GM12878 (cell line): ENCODE results near the gene LEMD2. TPM values are rescaled to one million over a fixed set of nuclear protein-coding genes. Genes with fewer than 3 reads are reported as not detected.

Experiments used
- ATAC-seq: fragments of 200-7000 bp; cut with Tn5 transposase; 3 replicates; pipeline ENCODE4 v1.9.1; 2020; ENCODE audit warnings: mild to moderate bottlenecking, moderate library complexity
- BruUV-seq: library from RNA; stranded (reverse); fragments of 400-500 nt; replicated peaks from 2 replicates; lab custom pipeline; 2021; lab: Mats Ljungman, UMichigan
- CTCF ChIA-PET: fragments of 300-600 bp; sonication (Branson Sonifier 250); formaldehyde crosslinking; extraction: SDS; loops from one replicate; lab custom pipeline; 2021; ENCODE audit warnings: inconsistent platforms; lab: Yijun Ruan, JAX
- POLR2A ChIA-PET: fragments of 350-600 bp; formaldehyde crosslinking; extraction: SDS; loops from one replicate; lab custom pipeline; 2021; ENCODE audit warnings: inconsistent platforms; lab: Charles Lee
- RAD21 ChIA-PET: fragments of 300-600 bp; sonication (Branson Sonifier 250); formaldehyde crosslinking; loops from one replicate; lab custom pipeline; 2023; ENCODE audit warnings: antibody characterized with exemption; ENCODE audit not compliant: unreplicated experiment; lab: Charles Lee
- SMC1A ChIA-PET: fragments of 300-600 bp; sonication (Branson Sonifier 250); formaldehyde crosslinking; loops from one replicate; lab custom pipeline; 2023; ENCODE audit not compliant: unreplicated experiment, uncharacterized antibody; lab: Charles Lee
- DNase-seq: peaks from one replicate; pipeline ENCODE4 v3.0.0-alpha.2; 2011; ENCODE audit warnings: low read depth, low spot score
- FAIRE-seq: peaks from 3 replicates; lab custom pipeline; 2011; peaks lifted over from hg19 to GRCh38; lab: Jason Lieb, UNC
- H2AFZ ChIP-seq: 2 replicates; pipeline ENCODE4 v1.6.0; 2011; ENCODE audit warnings: low read depth, low read length, control low read depth; ENCODE audit not compliant: control insufficient read depth
- H3K27ac ChIP-seq: 2 replicates; pipeline ENCODE4 v1.5.1; 2011; ENCODE audit warnings: control low read depth; ENCODE audit not compliant: control insufficient read depth, insufficient read depth
- H3K27me3 ChIP-seq, 2 experiments: replicated peaks in 1 of 2; 2 replicates each; pipeline versions ENCODE4 v1.6.0 to v1.6.1; 2011; ENCODE audit warnings: low read length in 1 of 2; ENCODE audit not compliant: control insufficient read depth in 2 of 2, insufficient read depth in 2 of 2
- H3K36me3 ChIP-seq, 2 experiments: 2 replicates each; pipeline ENCODE4 v1.5.1; 2011; ENCODE audit warnings: low read length in 1 of 2; ENCODE audit not compliant: control insufficient read depth in 2 of 2, insufficient read depth in 2 of 2
- H3K4me1 ChIP-seq: 2 replicates; pipeline ENCODE4 v1.6.1; 2011; ENCODE audit warnings: mild to moderate bottlenecking, low read length, moderate library complexity, mixed read lengths; ENCODE audit not compliant: control insufficient read depth, insufficient read depth
- H3K4me2 ChIP-seq: 2 replicates; pipeline ENCODE4 v1.6.0; 2011; ENCODE audit warnings: control low read depth; ENCODE audit not compliant: control insufficient read depth, insufficient read depth
- H3K4me3 ChIP-seq: fragments of 200-600 bp; sonication (generic); 2 replicates; pipeline ENCODE4 v1.5.1; 2016
- H3K79me2 ChIP-seq: 2 replicates; pipeline ENCODE4 v1.6.0; 2011; ENCODE audit warnings: low read length; ENCODE audit not compliant: control insufficient read depth, insufficient read depth
- H3K9ac ChIP-seq: 2 replicates; pipeline ENCODE4 v1.8.0; 2011; ENCODE audit warnings: low read length, control low read depth, mixed read lengths; ENCODE audit not compliant: control insufficient read depth, insufficient read depth
- H3K9me3 ChIP-seq: replicated peaks from 3 replicates; pipeline ENCODE4 v1.5.1; 2011; ENCODE audit warnings: mild to moderate bottlenecking, low read length; ENCODE audit not compliant: control insufficient read depth, insufficient read depth
- H4K20me1 ChIP-seq: 2 replicates; pipeline ENCODE4 v1.6.0; 2011; ENCODE audit not compliant: control insufficient read depth, insufficient read depth
- CBFB ChIP-seq: IDR thresholded peaks from 2 replicates; pipeline ENCODE4 v1.6.1; 2016; ENCODE audit warnings: antibody characterized with exemption, low read depth
- E2F8 ChIP-seq: fragments of 450-650 bp; IDR thresholded peaks from 2 replicates; pipeline ENCODE4 v1.6.1; 2018; ENCODE audit warnings: mild to moderate bottlenecking, low read depth, moderate library complexity; ENCODE audit not compliant: partially characterized antibody
- EP300 ChIP-seq, 2 experiments: fragments of 150-350 bp in 1 of 2; IDR thresholded peaks; 2 replicates each; pipeline ENCODE4 v1.6.1; 2011 to 2012; ENCODE audit warnings: low read depth in 2 of 2, low read length in 2 of 2, borderline replicate concordance in 1 of 2, improper control_type of control experiment in 1 of 2, inconsistent platforms in 1 of 2; ENCODE audit not compliant: control insufficient read depth in 1 of 2
- IRF4 ChIP-seq: IDR thresholded peaks from 2 replicates; pipeline ENCODE4 v1.6.1; 2011; ENCODE audit warnings: low read depth, low read length
- KAT2A ChIP-seq: conservative IDR thresholded peaks from 2 replicates; pipeline ENCODE4 v1.6.1; 2011; ENCODE audit warnings: low read depth, low read length; ENCODE audit not compliant: control insufficient read depth
- PRDM15 ChIP-seq: fragments of 450-650 bp; formaldehyde crosslinking; IDR thresholded peaks from 2 replicates; pipeline ENCODE4 v1.4.0; 2020; ENCODE audit warnings: mild to moderate bottlenecking, moderate library complexity
- STAT1 ChIP-seq: fragments of 450-650 bp; conservative IDR thresholded peaks from 2 replicates; pipeline ENCODE4 v1.6.1; 2014; ENCODE audit warnings: antibody characterized with exemption, mild to moderate bottlenecking
- ZBTB4 ChIP-seq: fragments of 450-650 bp; formaldehyde crosslinking; IDR thresholded peaks from 2 replicates; pipeline ENCODE4 v1.4.0; 2022; ENCODE audit warnings: mild to moderate bottlenecking, moderate library complexity
- ZSCAN29 ChIP-seq: fragments of 450-650 bp; IDR thresholded peaks from 2 replicates; pipeline ENCODE4 v1.6.1; 2017; ENCODE audit warnings: mild to moderate bottlenecking, moderate library complexity
- WGBS: methylation state at CpG from one replicate; pipeline ENCODE4 v1.1.6; 2016; ENCODE audit warnings: low lambda C conversion rate; ENCODE audit not compliant: insufficient replicate concordance, insufficient coverage; ENCODE audit errors: missing lambda C conversion rate; 5-methylcytosine and 5-hydroxymethylcytosine counted together
- in situ Hi-C: fragments of 300-500 bp; cut with MboI; formaldehyde crosslinking; loops from 9 replicates; pipeline ENCODE4 v1.14.3; 2018; ENCODE audit warnings: mixed read lengths
- intact Hi-C: fragments of 100-400 bp; cut with micrococcal nuclease; formaldehyde crosslinking; loops from one replicate; pipeline ENCODE4 v1.14.2; 2022; ENCODE audit not compliant: unreplicated experiment
- polyA plus RNA-seq, 11 experiments: library from polyadenylated mRNA; depleted of rRNA in 4 of 11; unstranded in 6 of 11; stranded (reverse) in 5 of 11; fragments of >200 nt; fragmentation: Nextera tagmentation in 4 of 11; fragmentation: Illumina TruSeq in 1 of 11; extraction: Ambion mirVana in 4 of 11; extraction: Trizol in 1 of 11; gene quantifications; 1 replicate in 1 of 11; 2 replicates in 10 of 11; pipeline versions ENCODE4 v1.2.1 to v1.2.3, GENCODE V29; 2011 to 2016; ENCODE audit warnings: inconsistent platforms in 2 of 11, missing spikeins in 2 of 11, low read depth in 1 of 11
- total RNA-seq, 4 experiments: library from RNA; depleted of rRNA in 3 of 4; stranded (reverse); fragments of >200 nt in 3 of 4; fragmentation: Illumina TruSeq in 1 of 4; extraction: Trizol in 1 of 4; gene quantifications; 2 replicates each; pipeline versions ENCODE4 v1.2.1 to v1.2.3, GENCODE V29; 2013 to 2021

Gene LEMD2
- total and polyA plus RNA-seq, 10 of the 15 experiments (the other 5 are each of a cell fraction or from before 2014, with no cell fraction given), result 0.45 to 47.1 (median 22.8) TPM

GRCh38 chr6:33817489-33817888 lies 28.6 kb upstream of the LEMD2 start:
- ChIA-PET RAD21 (no interaction called here), CTCF (interaction anchor here (1.1 kb wide), 1 partner anchor 46 kb away, joined by 4 read pairs; no protein-coding TSS in a partner anchor), SMC1A (no interaction called here), POLR2A (no interaction called here)
- Histone ChIP-seq H3K4me2 (no peak overlapping the region), H3K4me1 (no peaks in the 10 kb centered on the region), H4K20me1 (0 out of 2 replicates have a peak, but pooled peaks cover 3% of the 10 kb centered on the region), H3K9me3 (no peaks in the 10 kb centered on the region), H3K9ac (no peak overlapping the region), H3K27ac (no peak overlapping the region), H3K79me2 (no peaks in the 10 kb centered on the region), H3K4me3 (no peak overlapping the region), H2AFZ (no peak overlapping the region), H3K36me3 (no peaks in the 10 kb centered on the region), H3K27me3 (peaks cover 2 to 3% of the 10 kb centered on the region in 2 experiments; a peak in 2 of 4 replicates)
- WGBS, result 42% methylated on average over 5 of the region's 5 CpGs
- DNase-seq (no peak), FAIRE-seq (no peak), ATAC-seq (no peak)
- TF ChIP-seq ZBTB4, result no peak
- TF ChIP-seq PRDM15 (CRISPR knock-in tag), result no peak
- TF ChIP-seq KAT2A, result no peak
- no peak for TF ChIP-seq ZSCAN29
- no peak for TF ChIP-seq E2F8
- no peak for TF ChIP-seq CBFB
- no peak for TF ChIP-seq STAT1
- no peak for TF ChIP-seq EP300 (IDR thresholded peaks at IDR 0.05; ENCODE audit: borderline replicate concordance in 1 of 2, control insufficient read depth in 1 of 2, low read depth in 2 of 2, low read length in 2 of 2)
- TF ChIP-seq IRF4, result no peak
- intact Hi-C loops (no loop called here), in situ Hi-C loops (no loop called here)
- no TSS peak for BruUV-seq
